GM18951 (cell line): ENCODE results near the gene KCNK15.

Experiments
- POLR2A ChIP-seq: IDR thresholded peaks from 4 replicates; pipeline ENCODE4 v1.6.1; 2011; ENCODE audit warnings: mild to moderate bottlenecking; ENCODE audit not compliant: insufficient read length, insufficient read depth; ENCODE audit errors: extremely low read depth
- in situ Hi-C: fragments of 300-500 bp; cut with MboI; formaldehyde crosslinking; loops from one replicate; pipeline ENCODE4 v1.12.0; 2022; ENCODE audit warnings: low sequenced_read_pairs, mixed read lengths, inconsistent platforms; ENCODE audit not compliant: unreplicated experiment

The KCNK15 gene

DNA sequence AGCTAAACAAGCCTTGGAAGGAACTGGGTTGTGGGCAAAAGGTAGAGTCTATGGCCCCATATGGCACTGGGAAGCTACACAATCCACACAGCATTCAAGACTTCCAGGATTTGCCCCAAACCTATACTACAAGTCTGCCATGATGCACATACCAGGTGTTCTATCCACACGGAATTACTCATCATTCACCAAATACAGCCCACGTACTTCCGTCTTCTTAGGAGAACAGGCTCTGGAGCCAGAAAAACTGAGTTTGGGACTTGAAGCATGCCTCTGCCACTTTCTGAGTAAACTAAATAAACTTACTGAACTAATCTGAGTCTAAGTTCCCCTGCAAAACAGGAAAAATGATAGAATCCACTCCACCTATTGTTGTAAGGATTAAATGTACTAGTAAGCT, 36.1 kb downstream of the KCNK15 start:
- in situ Hi-C loops, result no loop called here
- TF ChIP-seq POLR2A, result no peak

DNA sequence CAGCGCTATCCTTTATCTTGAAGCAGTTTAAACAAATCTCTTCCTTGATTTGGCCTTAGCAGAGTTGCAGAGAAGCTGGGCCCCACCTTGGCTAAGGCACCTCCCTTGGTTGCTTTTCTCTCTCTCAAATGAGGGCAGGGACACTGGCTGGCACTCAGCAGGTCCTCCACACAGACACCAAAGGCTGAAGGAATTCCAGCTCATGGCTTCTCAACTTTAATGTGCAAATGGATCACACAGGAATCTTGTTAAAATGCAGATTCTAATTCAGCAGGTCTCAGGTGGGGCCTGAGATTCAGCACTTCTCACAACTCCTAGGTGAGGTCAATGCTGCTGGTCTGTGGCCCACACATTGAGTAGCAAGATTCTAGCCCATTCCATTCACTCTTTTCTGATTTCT, 39.0 kb downstream of the KCNK15 start:
- TF ChIP-seq POLR2A, result no peak
- in situ Hi-C loops, result no loop called here

GRCh38 chr20:44785768-44786167, 40.1 kb downstream of the KCNK15 start:
- TF ChIP-seq POLR2A, result no peak
- in situ Hi-C loops, result no loop called here

DNA sequence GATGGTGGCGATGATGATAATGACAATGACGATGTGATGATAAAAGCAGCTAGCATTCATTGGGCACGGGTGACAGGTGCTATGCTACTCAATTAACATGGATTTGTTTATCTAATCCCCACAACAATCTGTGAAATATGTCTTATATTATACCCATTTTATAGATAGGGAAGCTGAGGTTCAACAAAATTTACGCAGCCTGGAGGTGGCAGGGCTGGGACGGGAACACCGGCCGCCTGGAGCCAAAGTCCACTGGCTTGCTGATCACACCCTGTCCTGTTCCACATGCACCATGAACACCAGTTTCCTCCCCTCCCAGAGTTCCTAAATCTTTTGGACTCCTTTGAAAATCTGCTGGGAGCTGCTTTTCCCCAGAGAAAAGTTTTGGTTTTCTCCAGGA, 41.6 kb downstream of the KCNK15 start:
- in situ Hi-C loops, result no loop called here
- TF ChIP-seq POLR2A, result no peak

DNA sequence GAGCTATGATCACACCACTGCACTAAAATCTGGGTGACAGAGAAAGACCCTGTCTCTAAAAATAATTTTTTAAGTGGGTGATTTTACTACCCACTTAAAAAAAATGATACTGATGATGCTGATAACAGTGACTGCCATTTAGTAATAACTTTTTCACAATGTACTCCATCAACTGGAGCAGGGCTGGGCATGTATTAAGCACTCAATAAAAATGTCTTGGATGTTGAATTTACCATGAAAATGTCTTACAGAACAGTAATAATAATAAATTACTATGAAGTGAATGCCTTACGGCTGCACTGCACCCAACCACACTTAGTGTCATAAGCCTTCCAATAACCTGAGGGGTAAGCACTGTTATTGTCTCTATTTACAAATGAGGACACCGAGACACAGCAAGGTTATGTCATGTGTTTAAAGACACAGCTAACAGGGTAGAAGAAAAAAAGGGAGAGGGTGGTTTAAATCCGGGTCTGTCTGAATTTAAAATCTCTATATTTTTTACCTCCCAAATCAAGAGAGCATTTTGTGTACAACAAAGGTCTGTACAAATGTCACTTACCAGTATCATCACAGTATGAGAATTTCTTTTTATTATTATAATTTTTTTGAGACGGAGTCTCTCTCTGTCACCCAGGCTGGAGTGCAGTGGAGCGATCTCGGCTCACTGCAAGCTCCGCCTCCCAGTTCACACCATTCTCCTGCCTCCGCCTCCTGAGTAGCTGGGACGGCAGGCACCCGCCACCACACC, 43.2 kb downstream of the KCNK15 start:
- in situ Hi-C loops, result no loop called here

GRCh38 chr20:44790638-44791393, 45.2 kb downstream of the KCNK15 start:
- no peak for TF ChIP-seq POLR2A
- in situ Hi-C loops, result no loop called here

More for the DNA sequence above, 43.2 kb downstream of the KCNK15 start:
- TF ChIP-seq POLR2A, result no peak

DNA sequence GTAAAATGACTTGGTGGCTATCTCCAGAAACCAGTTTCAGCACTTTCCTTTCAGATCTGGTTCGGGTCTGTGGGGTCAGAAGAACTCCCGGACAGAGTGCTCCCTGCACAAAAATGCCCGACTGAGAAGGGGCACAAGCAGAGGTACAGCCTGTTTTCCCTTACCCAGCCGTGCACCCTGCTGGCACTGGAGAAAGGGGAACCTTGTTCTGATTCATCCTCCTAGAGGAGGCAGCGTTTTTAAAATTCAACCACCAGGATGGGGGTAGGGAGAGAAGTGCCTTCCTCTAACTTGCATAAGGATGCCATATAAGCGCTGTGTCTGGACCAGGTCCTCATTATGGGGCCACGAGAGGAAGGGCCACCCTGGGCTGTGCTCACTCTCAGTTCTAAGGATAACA, 47.1 kb downstream of the KCNK15 start:
- in situ Hi-C loops, result no loop called here
- TF ChIP-seq POLR2A, result no peak

- in situ Hi-C loops, result no loop called here
- no peak for TF ChIP-seq POLR2A
These were observed 50.2 kb downstream of the KCNK15 start for GRCh38 chr20:44795836-44796235.

- TF ChIP-seq POLR2A, result no peak
- in situ Hi-C loops, result no loop called here
These were observed 50.6 kb downstream of the KCNK15 start for GRCh38 chr20:44796311-44796710.

DNA sequence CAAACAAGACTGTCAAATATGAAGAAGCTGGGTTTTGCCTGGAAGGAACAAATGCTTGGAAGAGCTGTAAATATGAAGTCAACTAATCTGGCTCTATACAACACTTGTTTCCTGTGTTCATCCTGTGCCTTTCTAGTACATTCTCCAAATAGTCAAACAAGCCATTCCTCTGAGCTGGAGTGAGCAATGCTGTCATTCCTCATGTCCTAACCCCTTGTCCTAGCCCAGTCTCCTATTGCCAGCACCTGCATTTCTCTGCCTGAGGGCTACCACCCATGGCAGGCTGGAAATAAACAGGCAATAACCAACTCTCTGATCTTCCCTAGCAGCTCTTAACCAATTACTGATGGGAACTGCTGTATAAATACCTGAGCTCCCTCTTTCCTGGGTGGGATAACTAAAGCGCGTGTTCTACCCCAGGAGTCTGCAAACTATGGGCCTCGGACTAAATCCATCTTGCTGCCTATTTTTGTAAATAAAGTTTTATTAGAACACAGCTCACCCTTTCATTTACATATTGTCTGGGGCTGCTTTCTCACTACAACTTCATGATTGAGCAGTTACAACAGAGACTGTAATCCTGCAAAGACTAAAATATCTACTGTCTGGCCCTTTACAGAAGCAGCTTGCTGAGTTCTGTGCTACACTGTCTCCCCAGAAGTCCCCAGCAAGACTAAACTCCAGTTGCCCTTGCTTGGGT, 51.2 kb downstream of the KCNK15 start:
- TF ChIP-seq POLR2A, result no peak
- in situ Hi-C loops, result no loop called here

DNA sequence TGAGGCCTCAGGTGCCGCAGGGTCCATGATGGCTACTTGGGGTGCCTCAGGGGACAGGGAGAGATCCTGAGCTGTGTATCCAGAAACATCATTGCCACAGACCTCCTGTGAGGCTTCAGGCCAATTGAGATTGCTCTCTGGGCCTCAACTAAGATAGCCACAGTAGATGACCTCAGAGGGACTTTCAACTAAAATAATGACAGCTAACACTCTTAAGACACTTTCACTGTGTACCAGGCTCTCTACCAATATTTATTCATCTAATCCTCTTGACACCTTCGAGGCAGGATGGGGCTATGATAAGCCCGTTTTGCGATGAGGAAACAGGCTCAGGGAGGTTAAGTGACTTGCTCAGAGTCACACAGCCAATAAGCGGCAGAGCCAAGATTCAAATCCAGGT, 54.0 kb downstream of the KCNK15 start:
- in situ Hi-C loops, result no loop called here
- TF ChIP-seq POLR2A, result no peak

GRCh38 chr20:44800391-44801046, 54.9 kb downstream of the KCNK15 start:
- no peak for TF ChIP-seq POLR2A
- in situ Hi-C loops, result no loop called here
